HG03097 (cell line): ENCODE results near the gene SP8.

ENCODE experiments used
- ATAC-seq: cut with Tn5 transposase; IDR thresholded peaks from one replicate; pipeline ENCODE4 v1.9.1; 2021; ENCODE audit not compliant: unreplicated experiment, low FRiP score

Gene SP8

DNA sequence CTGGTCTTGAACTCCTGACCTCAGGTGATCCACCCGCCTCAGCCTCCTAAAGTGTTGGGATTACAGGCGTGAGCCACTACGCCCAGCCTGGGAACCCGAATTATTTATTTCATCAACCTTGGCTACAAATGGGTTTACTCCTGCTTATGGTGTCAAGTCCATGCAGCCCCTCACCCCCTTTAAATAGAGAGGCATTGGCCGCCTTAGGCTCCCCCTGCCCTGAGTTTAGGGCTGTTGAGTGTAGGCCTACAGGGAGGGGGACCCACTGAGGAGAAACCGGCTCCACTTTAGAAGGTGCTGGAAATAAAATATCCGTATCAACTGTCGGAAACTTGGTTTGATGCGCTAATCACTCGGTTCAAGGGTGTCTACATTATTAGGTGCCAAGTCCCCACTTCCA, 8.7 kb upstream of the SP8 start:
- ATAC-seq, result no peak

DNA sequence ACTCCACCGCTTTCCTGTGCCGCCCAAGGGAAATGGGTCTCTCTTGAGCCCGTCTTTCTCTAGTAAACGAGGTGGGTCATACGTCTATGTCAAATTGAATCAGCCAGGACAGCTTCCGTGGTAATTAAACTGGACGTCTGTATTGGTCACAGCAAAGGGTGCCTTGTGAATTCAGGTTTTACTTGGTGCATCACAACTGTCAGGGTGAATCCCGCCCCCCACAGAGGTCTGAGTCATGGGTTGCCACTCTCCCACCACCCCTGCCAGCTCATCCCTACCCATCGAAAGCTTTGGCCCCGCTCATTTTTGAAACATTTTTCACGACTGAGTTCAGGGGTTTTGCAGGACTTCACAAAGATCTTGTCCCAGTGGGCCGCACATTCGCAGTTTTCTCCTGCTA, 8.0 kb upstream of the SP8 start:
- ATAC-seq, result no peak

- ATAC-seq, result no peak
Measured at GRCh38 chr7:20793694-20794394, 7.2 kb upstream of the SP8 start.

DNA sequence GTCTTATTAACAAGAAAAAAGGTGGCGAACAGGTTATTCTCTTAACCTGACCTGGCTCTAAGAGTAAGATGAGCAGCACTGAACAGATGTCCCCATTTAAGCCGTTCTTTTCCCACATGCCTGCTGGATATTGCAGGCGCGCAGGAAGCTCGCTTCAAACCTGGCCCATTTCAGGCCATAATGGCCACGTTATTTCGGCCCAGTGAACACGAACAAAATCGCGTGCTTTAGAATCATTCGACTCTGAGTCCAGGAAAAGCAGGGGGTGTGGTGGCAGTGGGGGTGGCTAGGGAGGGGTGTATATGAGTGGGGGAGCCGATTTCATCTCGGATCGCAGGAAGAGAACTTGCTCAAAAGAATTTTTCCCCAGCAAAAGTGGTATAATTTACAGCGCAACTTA, 6.6 kb upstream of the SP8 start:
- ATAC-seq, result no peak

- ATAC-seq, result no peak
Measured at GRCh38 chr7:20791538-20792434, 5.1 kb upstream of the SP8 start.

- ATAC-seq, result no peak
Measured at GRCh38 chr7:20790375-20790774, 3.7 kb upstream of the SP8 start.

GRCh38 chr7:20788420-20788990, 1.8 kb upstream of the SP8 start:
- no peak for ATAC-seq

GRCh38 chr7:20787660-20788419, 1.2 kb upstream of the SP8 start:
- no peak for ATAC-seq

GRCh38 chr7:20786421-20786778, 286 bp downstream of the SP8 start:
- ATAC-seq, result no peak

DNA sequence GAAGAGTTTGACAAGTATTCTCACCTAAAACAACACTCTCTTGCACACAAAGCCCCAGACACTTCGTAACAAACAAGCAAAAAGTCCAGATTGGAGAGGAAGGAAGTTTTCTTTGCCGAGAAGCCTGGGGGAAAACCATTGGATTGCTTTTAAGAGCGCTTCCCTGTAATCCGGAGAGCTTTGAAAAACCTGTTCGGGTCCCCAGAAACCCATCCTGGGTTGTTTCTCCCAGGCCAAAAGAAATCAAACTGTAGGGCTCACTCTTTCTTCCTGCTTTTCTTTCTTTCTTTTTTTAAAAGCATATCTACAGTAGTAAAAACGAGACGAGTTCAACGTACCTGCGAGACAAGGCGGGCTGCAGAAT, 655 bp downstream of the SP8 start:
- no peak for ATAC-seq

GRCh38 chr7:20785157-20786048, 1.3 kb downstream of the SP8 start:
- ATAC-seq, result no peak

GRCh38 chr7:20784388-20785156, 2.1 kb downstream of the SP8 start:
- no peak for ATAC-seq

GRCh38 chr7:20783700-20784387, 2.8 kb downstream of the SP8 start:
- ATAC-seq, result peak; percentile 48

DNA sequence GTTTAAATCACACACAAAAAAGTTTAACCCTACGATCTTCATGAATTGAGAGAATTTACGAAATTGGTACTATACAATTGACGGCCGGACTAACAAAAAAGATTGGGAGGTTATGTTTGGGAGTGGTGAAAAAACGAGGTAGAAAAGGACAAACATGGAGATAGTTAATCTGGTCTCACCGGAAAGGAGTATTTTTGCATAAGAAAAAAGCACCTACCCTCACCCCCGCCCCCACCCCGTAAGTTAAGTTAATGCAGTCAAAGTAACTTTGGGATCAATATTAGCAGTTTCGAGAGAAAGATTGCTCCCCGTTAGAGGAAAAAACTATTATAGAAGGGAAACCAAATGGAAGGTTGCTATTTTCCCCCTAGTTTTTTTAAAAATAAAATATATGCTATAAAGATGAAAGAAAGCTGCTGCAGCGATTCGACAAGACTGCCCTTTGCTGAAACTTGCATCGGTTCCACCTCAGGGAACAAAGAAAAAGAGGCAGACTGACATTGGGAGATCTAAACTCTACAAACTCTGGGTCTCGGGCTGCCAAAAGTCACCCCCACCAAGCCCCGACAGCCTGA, 3.5 kb downstream of the SP8 start:
- ATAC-seq, result no peak

GRCh38 chr7:20779041-20779440, 7.6 kb downstream of the SP8 start:
- ATAC-seq, result no peak

DNA sequence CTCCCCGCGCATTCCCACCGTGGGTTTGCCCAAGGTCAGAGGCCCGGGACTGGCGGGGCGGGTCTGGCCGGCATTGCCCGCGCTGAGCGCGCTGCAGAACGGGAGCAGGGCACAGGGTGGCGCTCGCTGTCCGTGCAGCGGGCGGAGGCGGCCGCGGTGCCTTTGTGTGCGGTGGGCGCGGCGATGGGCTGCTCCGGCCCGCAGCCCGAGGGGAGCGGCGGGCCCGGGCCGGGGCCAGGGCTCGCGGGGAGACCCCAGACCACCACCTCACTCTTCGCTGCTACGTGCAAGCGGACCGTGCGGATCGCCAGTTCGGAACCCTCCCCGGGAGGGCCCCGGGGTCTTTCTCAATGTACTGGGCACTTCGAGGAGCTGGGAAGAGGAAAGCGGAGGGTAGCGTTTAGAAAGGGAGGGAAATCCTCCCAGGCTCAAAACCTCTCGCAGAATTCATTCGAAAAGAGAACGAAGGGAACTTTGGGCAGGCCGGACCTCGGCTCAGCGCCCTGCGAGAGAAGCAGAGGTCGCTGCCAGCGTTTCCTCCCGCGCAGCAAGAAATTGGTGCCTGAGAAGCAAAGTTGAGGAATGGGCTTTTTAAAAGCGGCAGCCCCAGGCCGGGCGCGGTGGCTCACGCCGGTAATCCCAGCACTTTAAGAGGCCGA, 8.5 kb downstream of the SP8 start:
- ATAC-seq, result peak; percentile 87

GRCh38 chr7:20777377-20778062, 9.2 kb downstream of the SP8 start:
- ATAC-seq, result peak; percentile 20
